Stimulated activated CD4-positive, alpha-beta T cell treated with anti-CD3 and anti-CD28 coated beads, TNF-alpha, amount 100 ng/mL, for 4 hours (primary cell): ENCODE results near the gene PRRT1.
A peak's percentile ranks its signal among the peaks of the same experiment; 100 is the strongest.

Experiments
- DNase-seq, 3 experiments: peaks; one replicate each; pipeline ENCODE4 v3.0.0-alpha.2; 2020; ENCODE audit warnings: low read depth in 3 of 3

The PRRT1 gene

DNA sequence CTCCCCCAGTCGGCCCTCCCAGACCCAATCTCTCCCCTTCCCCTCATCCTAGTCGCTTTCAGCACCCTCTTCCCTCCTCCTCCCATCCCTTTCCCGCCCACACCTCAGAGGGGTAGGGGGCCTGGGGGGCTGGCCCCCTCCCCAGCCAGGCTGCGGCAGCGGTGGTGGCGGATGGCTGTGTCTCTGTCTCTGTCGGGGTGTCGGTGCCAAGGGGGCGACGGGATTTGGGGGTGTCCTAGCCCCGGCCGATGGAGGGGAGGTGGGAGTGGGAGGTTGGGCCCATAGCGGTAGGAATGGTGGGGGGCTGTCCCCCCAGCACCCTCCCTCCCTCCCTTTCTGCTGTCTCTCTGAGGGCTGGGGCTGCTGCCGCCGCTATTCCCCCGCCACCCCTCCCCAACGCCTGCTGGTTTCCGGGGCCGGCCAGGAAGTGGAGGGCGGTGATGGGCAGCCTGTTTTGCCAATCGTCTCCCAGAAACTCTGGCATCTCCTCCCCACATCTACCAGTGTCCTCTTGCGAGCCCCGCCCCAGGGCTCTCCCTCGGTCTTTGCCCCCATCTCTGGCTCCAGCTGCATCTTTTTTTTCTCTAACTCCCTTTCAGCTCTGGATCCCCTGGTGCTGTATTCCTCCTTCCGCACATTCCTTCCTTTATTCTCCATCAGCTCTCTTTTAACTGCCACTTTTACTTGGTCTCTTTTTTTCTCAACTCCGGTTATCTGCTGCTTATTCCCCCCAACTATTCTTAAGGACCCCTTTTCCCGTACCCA is 24.2 kb upstream of the PRRT1 start, which contains the start of gene AGPAT1:
Gene AGPAT1, minus strand, starts transcription at position 374 of the 765 bp plus-strand sequence. CDS start 4,588 bp downstream, outside the sequence.
- DNase-seq: peak; percentile 92 to 96 (median 96)

DNA sequence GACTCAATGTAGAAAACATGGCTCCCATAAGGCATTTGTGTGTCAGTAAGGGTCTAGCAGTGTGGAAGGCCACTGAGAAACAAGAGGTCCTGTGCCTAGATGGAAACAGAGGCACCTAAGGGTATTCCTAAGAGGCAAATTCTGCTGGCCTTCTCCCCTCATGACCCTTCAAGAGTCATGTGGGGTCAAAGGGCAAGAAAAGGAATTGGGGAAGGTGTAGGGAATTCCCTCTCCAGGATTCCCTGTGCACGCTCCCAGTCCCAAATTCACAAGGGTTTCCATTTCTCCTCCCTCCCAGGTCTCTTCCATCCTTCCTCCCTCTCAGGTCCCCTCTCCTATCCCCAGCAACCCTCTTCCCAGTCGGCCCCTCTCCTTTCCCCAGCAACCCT is 23.6 kb upstream of the PRRT1 start:
- no peak for DNase-seq

DNA sequence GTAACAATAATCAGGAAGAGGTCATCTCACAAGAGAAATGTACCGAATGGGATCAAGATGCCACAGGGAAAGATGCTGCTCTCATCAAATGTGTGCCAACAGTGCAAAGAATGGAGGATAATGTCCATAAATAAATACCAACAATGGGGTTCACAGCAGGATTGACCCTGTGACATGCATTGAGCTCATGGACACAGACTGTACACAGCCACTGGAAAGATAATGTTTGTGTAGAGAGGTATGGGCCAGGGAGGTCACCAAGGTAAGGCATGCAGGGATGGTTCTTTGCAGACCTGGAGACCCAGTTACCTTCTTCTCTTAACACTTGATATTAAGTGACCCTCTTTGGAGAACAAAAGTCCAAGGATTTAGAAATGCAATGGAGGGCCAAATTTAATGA is 22.7 kb upstream of the PRRT1 start:
- DNase-seq: no peak

DNA sequence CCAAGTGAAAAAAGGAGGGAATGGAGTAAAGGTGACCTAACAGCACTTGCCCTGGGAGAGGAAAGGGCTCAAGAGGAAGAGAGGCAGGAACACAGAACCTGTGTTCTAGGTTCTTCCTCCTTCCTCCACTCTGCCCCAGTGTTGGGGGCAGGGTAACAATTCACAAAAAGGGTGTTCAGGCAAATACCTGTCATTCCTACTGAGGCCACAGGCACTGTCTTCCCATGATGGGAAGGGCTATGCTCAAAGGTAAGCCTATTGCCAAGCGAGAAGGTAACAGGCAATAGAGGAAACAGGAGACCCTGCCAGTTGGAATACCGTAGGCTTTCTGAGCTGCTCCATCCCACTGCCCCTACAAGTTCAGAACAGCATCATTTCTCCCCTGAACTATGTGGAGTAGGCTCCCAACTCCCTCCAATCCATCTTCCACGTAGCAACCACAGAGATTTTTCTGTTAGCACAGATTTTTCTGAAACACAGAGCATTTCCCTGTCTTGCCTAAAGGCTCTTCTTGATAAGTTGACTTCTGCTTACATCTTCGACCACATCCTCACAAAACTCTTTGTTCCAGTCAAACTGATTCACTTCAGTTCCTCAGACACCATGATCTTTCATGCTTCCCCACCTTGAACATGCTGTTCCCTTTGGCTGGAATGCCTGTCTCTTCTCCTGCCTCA is 21.4 kb upstream of the PRRT1 start:
- no peak for DNase-seq

DNA sequence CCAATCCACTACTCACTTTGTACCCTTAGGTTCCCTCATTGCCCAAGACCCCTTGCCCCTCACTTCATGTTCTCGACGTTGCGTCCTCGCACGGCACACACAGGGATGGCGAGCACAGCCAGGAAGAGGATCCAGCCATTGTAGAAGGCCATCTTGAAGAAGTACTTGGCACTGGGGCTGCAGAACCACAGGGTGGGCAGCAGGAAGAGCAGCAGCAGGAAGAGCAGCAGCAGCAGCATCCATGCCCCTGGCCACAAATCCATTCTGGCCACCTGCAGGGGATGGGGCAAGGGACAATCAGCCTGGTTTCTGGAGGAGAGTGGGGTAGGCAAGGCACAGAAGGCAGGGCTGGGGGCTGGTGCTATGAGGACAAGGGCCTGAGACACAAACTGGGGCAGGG is 19.5 kb upstream of the PRRT1 start:
- no peak for DNase-seq

DNA sequence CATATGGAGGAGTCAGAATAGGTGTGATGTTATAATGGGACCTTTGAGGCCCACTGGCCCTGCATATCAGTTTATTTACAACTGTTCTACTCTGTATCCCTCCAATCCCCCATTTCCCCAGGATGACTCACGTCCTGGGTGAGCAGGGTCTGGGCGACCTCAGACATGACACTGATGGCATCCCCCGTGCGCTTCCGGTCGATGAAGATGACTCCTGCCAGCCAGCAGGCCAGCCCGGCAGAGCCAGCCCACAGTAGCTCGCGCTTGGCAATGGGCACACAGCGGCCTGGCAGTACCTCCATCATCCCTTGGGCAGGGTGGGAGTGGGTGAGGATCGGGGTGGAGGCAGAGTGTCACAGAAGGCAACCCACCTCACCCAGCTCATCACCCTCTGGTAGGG is 18.6 kb upstream of the PRRT1 start:
- DNase-seq: no peak

DNA sequence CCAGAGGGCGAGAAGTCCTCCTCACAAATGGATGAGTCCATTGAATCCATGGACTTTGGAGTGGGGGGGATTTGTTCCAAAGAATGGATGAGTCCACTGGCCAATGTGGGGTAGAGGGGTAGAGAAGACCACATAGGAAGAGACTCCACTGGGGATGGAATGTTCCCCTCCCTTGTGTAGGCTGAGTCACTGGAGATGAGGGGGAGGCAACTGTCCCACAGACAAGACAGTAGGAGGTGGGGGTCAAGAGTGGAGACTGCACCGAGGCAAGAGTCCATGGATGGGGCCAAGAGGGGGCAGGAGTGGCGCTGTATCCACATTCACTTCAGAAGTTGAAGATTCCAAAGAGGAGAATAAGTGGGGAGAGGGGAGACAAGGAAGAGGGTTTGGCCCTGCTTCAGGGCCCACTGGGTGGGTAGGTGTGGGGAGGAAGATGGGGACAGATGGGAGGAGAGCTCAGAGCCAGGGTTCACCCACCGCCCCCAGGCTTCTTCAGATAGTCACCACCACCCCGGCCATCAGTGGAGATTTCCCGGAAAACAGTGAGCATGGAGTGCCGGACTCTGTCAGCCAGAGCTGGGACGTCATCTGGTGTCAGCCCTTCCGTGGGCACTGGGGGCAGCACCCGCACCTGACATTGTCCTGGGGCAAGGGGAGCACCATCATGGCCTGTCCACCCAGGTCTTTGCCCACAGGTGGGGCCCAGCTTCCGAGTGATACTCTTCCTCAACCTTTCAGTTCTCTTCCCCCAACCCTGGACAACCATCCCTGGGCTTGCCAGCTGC is 17.3 kb upstream of the PRRT1 start:
- DNase-seq: no peak

DNA sequence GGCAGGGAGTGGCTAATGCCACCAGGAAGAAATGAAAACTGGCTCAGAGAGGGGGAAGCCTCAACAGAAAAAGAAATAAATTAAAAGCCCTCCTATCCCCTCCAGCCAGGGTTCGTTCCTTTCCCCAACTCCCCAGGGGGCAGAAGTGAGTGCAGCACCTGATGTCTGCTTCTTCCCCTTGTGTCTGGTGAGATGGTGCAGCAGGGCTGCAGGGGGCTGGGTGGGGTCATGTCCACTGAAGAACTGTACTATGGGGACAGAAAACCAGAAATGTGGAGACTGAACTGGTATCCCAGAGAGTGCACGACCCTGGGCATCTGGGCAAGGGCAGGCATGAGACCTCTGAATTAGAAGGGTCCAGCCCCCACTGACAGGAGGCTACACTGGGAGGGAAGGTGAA is 16.6 kb upstream of the PRRT1 start:
- no peak for DNase-seq

DNA sequence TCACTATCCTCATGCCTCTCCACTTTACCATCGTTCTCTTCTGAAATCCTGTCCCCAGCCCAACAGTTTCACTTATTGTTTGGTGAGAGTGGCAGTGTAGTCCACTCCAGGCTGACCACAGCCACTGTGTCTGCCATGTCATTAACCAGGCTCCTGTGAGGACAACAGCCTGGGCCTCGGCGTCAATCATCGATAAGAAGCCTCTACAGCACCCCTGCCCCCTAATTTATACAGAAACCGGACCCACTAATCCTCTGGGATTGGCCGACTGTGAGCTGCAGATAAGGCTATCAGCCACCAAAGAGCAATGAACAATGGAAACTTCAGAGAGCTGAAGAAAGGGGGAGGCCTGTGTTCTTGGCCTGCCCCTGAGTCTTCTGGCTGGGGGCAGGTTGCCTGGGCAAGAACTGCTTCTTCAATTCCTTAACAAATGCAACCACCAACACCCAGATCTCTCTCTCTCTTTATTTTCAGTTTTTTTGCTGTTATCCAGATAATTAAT is 16.1 kb upstream of the PRRT1 start:
- no peak for DNase-seq

DNA sequence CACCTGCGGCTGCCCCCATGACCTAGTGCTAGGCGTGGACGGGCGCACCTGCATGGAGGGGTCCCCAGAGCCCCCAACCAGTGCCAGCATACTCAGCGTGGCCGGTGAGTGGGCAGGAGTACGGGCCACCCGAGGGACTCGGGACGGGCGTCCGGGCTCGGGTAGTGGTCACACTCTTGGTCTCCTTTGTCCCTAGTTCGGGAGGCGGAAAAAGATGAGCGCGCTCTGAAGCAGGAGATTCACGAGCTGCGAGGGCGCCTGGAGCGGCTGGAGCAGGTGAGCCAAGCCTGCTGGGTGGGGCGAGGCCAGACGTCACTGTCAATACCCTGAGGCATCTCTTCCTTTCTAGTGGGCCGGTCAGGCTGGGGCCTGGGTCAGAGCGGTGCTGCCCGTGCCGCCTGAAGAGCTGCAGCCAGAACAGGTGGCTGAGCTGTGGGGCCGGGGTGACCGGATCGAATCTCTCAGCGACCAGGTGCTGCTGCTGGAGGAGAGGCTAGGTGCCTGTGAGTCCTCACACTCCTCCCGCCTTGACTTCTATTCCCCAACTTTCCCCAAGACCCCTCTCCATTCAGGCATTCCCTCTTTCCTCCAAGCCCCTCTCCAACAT is 15.5 kb upstream of the PRRT1 start:
- DNase-seq: no peak

DNA sequence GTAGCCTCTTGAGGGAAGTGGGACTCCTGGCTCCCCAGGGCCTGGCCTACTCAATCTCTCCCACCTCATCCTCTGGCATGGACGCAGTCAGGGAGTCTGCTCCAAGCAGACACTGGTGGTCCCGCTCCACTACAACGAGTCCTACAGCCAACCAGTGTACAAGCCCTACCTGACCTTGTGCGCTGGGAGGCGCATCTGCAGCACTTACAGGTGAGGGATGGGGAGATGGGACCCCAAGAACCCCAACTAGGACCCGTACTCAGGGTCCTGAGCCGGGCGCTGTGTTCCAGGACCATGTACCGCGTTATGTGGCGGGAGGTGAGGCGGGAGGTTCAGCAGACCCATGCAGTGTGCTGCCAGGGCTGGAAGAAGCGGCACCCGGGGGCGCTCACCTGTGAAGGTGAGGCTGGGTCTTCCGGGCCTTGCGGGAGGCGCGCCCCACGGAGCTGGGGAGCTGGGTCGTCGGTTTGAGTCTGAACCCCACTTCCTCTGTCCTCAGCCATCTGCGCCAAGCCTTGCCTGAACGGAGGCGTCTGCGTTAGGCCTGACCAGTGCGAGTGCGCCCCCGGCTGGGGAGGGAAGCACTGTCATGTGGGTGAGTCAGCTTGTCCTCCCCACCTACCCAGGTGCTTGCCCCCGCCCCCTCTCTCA is 14.8 kb upstream of the PRRT1 start:
- DNase-seq: no peak

DNA sequence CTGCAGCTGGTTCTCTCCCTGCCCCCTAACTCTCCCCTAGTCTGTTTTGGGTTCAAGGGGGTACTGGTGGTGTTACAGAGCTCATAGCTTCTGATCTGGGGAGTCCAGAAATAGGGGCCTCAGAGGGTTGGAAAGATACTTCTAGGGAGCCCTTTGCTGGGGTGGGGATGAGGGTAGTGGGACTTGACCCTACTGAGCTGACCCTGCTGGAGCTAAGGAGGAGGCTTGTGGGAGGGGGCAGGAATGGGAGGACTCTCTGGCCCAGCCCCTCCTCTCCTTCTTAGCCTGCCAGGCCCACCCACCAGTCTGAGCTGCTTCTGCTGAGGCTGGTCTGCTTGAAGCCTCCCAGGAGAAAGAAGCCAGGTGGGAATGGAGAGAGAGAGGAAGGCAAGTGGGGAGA is 12.6 kb upstream of the PRRT1 start, which contains the start of gene EGFL8:
Gene EGFL8, plus strand, starts transcription at position 301 of the 400 bp plus-strand sequence. CDS start 1,571 bp downstream, outside the sequence.
- DNase-seq: no peak

DNA sequence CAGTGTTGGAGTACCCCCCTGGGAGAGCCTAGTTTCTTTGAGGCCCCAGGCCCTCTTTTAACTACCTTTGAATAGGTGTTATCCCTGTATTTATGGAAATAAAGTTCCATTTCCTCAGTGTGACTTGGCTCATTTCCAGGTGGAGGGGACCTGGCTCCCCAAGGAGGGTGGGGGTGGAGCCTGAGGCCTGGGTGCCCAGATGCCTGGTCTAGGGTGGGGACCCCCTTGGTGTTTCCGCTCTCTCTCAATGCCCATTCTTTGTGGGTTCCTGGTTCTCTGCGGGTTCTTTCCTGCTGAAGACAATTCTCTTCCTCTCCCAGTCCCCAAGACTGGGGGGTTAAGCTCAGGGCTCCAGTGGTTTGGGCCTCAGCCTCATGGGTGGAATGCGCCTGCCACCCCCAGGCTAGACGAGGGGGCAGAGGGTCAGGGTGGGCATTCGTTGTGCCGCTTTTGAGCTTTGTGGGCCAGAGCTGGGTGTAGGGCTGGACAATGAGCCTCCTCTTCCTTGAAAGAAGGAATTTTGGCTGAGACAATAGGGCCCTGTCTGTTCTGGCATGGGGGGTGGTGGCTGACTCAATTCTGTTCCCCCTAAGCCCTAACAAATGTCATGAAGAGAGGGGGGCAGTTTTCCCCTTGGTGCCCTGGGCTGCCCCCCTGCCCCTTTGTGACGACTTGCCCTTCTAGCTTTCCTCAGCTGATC is 12.0 kb upstream of the PRRT1 start:
- no peak for DNase-seq

DNA sequence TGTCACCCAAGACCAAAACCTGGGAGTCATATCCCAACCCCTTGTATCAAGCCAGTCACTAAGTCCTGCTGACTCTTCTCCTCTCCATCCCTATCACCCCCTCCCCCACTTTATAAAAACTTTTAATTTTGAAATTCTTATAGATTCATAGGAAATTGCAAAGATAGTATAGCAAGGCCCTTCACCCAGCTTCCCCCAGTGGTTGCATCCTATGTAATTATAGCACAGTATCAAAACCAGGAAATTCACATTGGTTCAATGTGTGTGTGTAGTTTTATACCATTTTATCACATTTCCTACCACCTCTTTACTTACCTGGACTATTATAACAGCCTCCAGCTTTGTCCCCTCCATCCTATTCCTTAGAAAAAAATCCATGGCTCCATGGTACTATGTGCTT is 6.3 kb upstream of the PRRT1 start:
- DNase-seq: no peak

DNA sequence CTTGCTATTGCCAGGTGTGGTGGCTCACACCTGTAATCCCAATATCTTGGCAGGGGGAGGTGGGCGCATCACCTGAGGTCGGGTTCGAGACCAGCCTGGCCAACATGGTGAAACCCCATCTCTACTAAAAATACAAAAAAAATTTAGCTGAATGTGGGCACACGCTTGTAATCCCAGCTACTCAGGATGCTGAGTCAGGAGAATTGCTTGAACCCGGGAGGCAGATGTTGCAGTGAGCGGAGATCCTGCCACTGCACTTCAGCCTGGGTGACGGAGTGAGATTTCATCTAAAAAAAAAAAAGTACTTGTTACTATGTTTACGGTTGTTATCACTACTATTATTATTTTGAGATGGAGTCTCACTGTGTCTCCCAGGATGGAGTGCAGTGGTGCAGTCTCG is 5.2 kb upstream of the PRRT1 start:
- no peak for DNase-seq

DNA sequence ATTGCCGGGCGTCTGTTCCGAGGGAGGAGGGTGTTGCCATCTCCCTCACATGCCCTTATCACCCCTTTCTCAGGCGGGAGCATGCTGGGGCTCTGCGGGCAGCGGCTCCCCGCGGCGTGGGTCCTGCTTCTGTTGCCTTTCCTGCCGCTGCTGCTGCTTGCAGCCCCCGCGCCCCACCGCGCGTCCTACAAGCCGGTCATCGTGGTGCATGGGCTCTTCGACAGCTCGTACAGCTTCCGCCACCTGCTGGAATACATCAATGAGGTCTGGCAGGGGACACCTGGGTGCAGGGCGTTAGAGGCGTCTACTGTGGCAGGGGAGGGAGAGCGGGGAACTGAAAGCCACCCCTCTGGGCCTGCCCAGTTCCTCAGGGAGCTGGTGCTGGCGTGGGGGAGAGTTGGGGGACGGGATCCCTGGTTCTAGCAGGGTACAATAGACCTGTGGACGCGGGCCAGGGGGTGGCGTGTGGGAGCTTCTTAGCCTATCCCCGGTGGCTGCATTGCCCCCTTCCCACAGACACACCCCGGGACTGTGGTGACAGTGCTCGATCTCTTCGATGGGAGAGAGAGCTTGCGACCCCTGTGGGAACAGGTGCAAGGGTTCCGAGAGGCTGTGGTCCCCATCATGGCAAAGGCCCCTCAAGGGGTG is 2.9 kb upstream of the PRRT1 start:
- DNase-seq: peak in 1 of 3 experiments; percentile 32

DNA sequence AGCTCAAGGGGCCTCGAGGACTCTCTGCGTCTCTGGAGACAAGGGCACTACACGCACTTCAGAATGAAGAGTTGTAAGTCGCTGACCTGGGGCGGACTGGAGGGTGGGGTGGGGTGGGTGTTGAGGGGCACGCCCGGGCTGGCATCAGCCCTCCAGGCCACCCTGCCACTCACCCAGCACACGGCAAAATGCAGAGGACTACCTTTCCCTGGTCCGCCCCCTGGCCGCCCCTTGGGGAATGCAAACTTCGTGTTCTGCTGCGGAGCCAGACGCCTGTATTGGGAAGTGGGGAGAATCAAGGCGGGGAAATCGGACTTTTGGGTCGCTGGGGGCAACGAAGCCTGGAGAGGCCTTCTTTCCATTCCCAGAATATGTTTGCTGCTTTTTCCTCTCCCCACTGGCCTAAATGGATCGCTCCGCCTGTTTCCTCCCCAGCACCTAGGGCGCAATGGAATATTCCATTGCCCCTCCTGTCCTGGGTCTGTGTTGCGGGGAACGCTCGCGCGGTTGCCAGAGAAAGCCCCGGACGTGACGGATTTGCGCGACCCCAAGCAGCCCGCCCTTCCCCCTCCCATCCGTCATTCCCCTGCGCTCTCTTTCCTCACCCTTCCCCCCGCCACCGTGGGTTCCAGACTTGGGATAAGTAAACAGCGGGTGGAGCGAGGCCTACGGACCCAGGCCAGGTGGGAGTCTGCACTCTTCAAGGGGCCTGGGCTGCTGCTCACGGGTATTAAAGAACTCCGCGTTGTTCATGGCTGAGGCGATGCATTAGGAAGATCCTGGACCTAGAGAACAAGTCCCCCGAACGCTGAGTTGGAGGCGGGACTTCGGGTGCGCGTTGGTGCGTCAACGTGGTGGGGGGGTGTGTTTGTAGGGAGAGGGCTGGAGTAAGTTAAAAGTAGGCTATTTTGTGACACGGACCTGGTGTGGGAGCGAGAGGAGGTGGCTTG is 2.1 kb upstream of the PRRT1 start, which contains the start of gene PPT2:
Gene PPT2, plus strand, starts transcription at position 578 of the 950 bp plus-strand sequence. CDS start 454 bp downstream, outside the sequence.
- DNase-seq: peak in 2 of 3 experiments; percentile 35 to 46

DNA sequence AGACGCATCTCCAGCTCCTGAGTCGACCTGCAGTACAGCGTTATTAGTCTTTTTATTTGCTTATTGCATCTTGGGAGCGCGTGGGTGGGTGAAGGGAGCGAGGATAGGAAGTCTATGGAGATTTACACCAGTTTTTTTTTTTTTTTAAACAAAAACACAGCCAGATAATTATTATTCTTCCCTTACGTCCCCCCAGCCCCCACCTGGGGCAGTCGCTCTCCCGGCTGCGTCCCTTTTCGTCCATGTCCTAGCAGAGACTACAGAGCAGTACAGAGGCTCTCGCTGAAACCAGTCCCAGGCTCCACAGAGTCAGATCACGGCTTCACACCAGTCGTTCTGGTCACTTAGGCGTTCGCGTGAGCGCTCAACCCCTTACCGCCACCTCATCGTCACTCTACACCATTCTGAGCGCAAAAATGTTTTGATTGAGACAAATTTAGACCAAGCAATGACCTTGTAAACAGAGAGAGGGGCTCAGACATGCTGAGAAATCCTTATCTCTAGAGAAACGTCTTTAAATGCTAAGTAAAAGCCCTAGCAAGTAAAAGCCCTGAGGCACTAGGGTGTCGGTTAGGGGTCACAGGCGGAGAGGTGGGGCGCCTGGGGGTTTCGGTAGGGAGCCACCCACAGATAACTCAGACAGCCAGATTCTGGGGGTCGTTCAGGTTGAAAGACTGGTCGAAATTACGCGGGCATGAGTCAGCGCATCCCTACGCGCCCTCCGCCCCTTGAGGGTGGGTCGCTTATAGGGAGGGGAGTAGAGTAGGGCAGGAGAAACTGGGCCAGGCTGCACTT is 1.2 kb upstream of the PRRT1 start:
- no peak for DNase-seq
